HTR-8/SVneo (cell line): ENCODE data around the gene TRPM1.
A peak's percentile ranks its signal among the peaks of the same experiment; 100 is the strongest.

Experiments used
- DNase-seq: peaks from one replicate; pipeline ENCODE4 v3.0.0; 2011; ENCODE audit warnings: low spot score, mixed read lengths; ENCODE audit not compliant: insufficient read length
- FAIRE-seq: peaks from 2 replicates; lab custom pipeline; 2011; peaks lifted over from hg19 to GRCh38; lab: Jason Lieb, UNC

The TRPM1 gene

DNA sequence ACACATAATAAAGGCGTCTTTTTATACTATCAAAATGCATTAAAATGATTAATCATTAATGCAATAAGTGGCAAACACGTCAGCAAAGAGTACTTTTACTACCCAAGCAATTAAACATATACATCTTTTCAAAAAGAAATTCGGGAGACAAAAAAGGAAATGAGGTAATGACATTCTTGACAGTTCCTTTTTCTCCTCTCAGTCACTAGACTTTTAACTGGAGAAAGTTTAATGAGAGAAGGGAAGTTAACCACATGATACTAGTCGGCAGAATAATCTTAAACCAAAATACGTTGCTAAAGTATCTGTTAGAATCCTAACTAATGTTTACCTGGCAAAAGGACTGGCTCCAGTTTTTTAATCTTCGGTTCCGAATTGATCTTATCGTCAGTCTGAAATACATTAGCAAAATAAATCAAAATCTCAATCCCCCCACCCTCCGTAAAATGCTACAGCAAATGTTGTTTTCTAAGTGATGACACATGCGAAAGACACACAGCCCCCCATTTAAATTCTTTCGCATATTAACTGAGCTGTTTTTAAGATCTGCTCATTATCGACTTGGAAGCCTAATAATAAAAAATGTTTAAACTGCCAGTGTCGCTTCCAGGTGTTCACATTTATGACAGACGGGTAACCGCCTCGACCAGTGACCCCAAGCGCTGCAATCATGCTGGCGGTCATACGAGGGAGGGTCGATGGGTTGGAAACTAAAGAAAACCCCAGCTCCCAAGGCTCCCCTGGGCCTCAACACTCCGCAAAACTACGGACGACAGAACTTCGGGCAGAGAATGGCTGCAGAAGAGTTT lies 110.9 kb downstream of the TRPM1 start:
- FAIRE-seq (no peak), DNase-seq (no peak)

DNA sequence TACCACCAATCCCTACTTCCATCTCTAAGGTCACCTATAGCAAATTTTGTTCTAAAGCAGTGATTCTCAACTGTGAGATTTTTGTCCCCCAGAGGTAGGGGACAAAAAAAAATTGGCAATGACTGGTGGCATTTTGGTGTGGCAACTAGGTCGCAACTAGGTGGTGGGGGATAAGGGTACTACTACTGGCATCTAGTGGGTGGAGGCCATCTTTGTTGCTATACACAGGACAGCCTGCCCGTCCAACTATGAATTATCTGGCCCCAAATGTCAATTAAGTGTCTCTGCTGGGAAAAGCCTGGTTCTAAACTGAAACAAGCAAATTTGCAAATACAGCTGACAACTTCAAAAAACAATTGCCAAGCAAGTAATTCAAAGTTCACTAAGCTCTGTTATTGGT lies 111.5 kb downstream of the TRPM1 start:
- FAIRE-seq (no peak), DNase-seq (no peak)

DNA sequence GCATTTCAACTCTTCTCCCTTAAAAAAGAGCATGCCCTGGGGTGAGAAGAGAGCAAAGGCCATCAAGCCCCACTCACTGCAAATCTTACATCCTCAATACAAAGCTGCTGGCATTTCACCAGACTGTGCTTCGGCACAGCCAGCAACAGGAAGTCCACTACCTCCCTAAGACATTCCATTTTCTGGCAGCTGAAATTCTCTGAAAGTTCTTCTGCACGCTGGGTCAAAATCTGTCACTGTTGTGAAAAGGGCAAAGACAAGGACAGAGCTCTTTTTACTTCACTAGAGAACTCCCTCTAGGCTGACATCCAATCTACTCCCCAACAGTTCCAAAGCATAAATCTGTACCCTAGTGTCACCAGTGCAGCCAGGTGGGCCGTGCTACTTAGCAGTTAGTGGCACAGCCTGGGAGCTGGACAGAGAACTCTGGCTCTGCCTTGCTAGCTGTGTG lies 116.4 kb downstream of the TRPM1 start:
- FAIRE-seq (no peak), DNase-seq (no peak)

DNA sequence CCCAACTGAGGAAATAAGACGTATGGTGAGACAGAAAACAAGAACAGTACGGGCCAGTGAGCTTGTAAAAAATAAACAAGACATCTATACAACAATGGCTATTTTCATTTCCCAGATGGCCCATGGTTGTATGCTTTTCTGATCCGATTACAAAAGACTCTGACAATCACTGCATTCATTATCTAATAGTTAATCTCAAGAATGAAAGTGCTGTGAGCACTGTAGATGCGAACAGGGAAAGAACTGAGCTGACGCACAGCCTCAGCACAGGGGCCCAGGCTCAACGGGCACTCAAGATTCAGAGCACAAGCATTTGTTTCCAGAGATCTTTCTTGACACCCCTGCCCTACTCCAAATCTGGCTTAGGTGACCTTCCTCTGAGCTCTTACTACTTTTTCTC lies 117.0 kb downstream of the TRPM1 start:
- FAIRE-seq (no peak), DNase-seq (no peak)

DNA sequence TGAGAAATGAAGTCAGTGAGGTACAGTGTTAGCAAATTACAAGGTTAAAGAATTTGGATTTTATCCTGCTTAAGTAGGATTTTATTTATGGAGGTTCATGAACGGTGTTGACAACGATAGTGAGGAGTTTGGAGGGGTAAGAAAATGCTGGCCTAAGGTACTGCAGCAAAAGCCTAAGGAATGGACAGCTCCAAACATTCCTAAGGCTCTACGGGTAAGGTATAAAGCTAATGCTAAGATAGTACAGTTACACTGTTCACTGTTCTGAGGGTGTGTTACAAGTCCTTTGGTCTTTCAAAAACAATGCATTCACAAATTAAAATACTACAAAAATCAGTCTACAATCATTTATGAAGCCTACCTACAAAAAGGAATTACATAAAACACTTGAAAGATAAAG lies 117.4 kb downstream of the TRPM1 start:
- DNase-seq (no peak), FAIRE-seq (no peak)

DNA sequence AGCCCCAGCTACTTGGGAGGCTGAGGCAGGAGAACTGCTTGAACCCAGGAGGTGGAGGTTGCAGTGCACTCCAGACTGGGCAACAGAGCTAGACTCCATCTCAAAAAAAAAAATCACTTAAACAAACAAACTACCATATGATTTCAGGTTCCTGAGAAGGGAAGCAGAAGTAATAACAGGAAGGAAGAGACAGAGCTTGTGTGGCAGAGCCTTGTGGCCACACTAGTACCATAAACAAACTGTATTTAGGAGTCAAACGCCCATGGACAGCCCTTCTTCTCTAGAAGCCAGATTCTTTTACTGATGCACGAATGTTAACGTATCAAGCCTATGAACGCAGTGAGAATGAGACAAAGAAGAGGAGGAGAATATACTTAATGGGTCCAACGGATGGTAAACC lies 122.1 kb downstream of the TRPM1 start:
- FAIRE-seq: no peak
- no peak for DNase-seq

DNA sequence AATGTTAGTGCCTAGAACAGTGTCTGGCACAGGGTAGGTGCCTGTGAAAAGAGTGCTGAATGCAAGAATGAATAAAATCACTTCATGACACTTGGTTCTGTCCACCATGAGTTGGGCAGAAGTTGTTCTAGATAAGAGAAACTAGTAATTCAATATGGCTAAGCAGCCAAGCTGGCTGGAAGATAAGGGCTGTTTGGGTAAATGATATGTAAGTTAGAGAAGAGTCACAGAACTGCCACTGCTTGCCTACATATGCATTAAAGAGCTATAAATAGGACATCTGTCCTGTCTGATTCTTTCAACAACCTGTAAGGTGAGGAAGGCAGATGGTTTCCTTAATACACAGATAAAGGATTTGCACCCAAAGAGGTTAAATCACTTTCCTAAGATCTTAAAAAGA lies 123.2 kb downstream of the TRPM1 start:
- FAIRE-seq: no peak

DNA sequence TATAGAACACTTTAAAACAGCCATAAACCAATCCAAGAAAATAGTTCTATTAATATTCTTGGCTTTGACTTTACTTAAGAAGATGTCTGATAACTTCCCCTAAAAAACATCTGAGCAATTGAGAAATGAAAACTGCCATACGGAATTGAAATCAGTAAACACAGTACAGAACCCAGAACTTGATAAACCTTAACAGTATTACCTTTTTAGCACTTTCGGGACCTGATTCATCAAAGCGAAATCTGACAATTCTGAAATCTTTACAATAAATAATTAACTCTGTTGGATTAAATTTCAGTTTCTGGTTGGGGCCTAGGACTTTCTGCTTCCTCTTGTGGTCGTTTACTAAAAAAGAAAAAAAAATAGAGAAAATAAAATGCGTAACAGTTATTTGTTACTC lies 127.4 kb downstream of the TRPM1 start:
- DNase-seq (no peak), FAIRE-seq (no peak)

More for the DNA sequence above, 123.2 kb downstream of the TRPM1 start:
- no peak for DNase-seq

DNA sequence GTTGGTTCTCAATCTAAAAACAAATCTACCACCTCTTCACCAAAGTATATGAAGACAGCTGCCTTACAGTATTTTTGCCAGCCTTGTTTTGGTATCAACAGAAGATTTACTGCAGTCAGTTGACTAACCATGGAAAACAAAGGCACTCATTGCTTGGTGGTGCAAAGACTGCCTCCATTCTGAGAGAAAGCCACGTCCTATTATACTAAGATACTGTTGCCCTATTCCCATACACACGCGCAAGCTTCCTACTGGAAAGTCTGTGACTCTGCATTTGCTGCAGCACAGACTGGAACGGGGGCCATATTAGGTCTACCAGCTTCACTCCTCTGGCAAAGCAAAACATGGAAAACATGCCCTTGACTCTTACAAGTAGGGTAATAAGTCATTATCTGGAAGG lies 128.1 kb downstream of the TRPM1 start:
- no peak for FAIRE-seq
- no peak for DNase-seq

DNA sequence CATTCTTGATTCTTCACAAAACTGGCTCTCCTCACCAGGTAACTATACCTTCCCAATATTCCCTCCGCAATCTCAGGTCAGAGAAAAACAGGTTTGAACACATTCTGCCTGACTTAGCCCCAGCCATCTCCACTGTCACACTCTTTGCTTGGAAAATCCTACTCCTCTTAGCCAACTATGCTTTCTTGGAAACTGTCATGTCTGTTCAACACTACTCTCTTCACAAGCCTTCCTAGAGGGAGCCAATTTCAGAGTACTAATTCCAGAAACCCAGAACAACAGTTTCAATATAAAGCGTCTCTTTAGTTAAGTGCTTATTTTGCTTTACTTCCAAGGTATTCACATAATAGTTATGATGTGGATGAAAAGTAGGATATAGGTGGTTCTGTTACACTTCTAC lies 131.8 kb downstream of the TRPM1 start:
- no peak for DNase-seq
- no peak for FAIRE-seq

DNA sequence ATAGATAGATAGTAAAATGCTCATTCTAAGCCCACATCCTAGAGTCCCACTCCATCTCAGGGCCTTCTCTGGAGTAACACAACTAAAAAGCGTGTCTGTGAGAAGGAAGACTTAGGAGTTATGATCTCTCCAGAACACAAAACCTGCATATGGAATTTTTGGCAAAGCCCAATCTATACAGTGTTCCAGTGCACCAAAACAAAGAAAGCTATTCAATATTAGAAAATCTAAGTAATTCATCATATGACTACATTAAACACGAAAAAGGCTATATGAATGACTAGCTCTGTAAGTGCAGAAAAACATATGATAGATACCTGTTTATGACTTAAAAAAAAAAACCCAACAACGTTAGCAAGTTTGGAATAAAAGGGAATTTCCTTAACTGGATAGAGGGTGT lies 137.8 kb downstream of the TRPM1 start:
- no peak for DNase-seq
- no peak for FAIRE-seq

DNA sequence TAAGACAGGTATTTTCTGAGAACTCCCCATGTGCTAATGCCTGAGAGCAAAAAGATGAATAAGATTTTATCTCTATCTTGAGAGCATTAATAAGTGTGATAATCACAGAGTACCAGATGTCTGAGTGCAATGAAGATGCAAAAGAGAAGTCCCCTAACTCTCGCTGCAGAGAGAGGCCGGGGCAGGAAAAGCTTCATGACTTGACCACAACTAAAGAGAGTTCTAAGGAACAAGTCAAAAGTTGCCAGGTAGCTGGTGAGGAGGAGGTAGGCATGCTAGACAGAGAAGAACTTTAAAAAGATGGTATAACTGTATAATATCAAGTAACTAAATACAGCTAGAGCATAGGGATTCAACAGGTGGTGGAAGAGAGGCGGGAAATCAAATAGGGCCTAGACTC lies 138.9 kb downstream of the TRPM1 start:
- DNase-seq: no peak
- no peak for FAIRE-seq

DNA sequence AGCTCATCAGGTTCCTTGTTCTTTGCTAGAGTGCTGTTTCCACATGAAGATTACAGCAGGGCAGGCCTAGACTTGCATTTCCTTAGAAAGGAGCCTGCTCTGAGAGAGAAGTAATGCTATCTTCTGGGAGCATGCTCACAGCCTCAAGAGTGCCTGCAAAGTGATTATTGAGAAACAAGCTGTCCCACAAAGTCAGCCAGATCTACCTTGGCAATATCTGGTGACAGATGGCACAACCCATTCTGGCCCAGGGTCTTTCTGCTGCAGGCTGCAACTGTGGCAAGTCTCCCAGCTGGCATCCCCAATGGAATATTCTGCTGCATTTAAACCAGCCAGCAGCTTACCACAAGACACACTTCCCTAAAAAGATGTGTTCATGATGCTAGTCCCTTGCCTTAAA lies 139.4 kb downstream of the TRPM1 start:
- DNase-seq: peak; percentile 8
- no peak for FAIRE-seq

DNA sequence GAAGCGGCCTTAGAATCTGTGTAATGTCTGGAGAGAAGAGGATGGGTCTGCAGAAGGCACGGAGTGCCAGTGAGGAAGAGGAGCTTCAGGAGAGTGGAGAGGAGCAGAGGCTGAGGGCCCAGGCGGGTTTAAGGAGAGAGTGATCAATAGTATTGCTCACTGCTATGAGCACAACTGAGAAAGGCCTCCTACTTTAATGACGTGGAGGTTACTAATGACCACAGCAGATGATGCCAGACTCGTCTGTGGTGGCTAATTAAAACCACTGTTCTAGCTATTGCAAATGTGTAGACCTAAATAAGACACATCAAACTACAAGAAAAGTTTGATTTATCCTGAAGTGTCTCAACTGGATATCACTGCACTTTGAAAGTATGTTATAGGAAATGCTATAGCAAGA lies 143.3 kb downstream of the TRPM1 start:
- FAIRE-seq (no peak), DNase-seq (no peak)

DNA sequence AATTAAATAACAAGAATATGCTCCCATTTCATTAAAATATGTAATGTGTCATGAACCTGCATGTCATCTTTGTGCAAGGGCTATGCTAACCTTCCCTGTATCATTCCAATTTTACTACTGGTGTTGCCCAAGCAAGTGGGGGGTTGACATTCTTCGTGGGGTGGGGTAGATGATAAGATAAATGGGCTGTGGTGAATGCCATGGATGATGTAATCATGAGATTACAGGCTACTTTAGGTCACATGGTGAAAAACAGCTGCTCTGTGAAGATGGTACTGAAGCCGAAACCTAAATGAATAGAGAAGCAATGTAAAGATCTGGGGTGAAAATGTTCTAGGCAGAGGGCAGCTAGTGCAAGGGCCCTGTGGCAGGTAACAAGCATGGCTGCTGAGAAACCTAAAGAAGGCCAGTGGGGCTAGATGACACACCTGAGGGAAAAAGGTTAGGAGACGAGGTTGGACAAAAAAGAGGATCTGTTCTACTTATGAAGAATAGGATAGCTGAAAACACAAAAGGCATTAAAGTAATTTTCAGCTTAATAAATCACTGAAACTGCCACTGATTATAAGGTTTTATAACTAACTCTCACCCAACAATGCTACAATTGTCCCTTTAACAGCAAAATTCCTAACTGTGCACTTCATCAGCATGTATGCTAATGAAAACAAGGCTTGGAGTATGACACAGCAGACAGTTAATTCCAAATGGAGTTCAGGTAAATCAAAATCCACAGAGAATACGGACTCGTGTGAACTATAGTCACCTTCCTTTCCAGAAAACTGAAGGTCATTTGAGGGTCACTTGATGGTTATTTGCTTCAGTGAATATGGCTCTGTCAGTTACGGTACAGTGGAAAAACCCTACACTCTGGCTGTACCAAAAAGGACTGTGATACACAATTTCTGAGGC lies 145.1 kb downstream of the TRPM1 start:
- FAIRE-seq (peak; percentile 13), DNase-seq (no peak)

DNA sequence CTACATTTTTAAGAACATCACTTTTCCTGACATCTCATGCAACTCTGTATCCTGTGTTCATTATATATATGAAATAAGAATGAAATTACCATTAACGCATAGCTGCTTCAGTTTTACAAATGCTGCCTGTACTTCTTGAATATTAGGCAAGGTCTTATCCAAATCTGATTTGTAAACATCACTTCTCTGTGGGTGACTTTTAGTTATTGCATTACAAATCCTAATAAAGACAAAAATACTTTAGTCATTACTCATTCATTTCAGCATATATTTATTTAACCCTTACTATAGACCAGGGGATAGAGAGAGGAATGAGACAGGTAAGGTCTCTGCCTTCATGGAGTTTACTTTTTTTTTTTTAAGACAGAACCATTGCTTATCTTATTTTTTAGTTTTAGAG lies 146.9 kb downstream of the TRPM1 start:
- DNase-seq (no peak), FAIRE-seq (no peak)

DNA sequence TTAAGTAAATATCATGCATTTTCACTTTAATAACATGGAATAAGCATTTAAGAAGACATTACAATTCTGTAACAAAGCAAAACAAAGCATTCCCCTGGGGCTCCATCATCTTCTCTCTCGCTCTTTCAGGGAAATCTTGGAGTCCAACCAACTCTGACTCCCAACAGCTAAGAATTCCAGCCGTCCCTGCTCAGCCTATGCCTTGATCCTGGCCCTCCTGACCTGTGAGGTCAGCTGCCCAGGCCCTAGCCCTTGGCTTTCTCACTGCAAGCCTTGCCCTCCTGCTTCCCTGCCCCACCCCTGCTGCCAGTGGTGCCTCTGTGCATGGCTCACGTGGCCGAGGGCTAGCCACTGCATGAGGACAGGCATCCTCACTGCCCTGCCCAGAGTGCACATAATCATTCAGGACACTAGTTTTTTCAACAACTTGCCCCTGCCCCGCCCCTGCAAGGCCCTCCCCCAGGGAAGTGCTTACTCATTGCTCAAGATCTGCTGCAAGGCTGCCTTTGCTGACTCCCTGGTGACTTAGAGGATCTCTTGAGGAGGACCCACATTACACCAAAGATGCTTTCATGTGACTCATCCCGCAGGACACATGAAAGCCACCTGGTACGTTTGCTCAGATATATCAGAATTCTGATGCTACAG lies 147.7 kb downstream of the TRPM1 start:
- FAIRE-seq (peak; percentile 84), DNase-seq (peak; percentile 69)

DNA sequence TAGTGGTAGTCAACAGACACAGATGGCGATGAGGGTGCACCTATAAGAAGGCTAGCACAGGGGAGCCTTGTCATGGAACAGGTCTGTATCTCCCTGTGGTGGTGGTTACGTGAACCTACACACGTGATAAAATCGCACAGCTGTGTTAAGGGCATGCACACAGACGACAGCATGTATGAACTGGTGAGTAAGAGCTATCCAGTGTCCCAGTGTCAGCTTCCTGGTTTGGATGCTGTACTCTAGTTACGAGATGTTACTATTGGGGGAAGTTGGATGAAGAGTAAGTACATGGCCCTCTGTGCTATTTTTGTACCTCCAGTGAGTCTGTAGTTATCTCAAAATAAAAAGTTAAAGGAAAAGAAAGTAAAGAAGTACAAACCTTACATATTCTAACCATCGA lies 148.3 kb downstream of the TRPM1 start:
- DNase-seq (no peak), FAIRE-seq (no peak)
